H9 (cell line): ENCODE measurements around the gene EML5. TPM values are rescaled to one million over a fixed set of nuclear protein-coding genes. Genes with fewer than 3 reads are reported as not detected.

Experiments
- DNase-seq: peaks from one replicate; pipeline ENCODE4 v3.0.0-alpha.2; 2017
- H2AFZ ChIP-seq: one replicate; pipeline ENCODE4 v1.6.1; 2013; ENCODE audit warnings: mild to moderate bottlenecking, low read length, control low read depth, moderate library complexity
- H2AK5ac ChIP-seq: 2 replicates; pipeline ENCODE4 v1.6.1; 2013; ENCODE audit warnings: low read length, control low read depth, mixed read lengths; ENCODE audit not compliant: insufficient read length
- H2BK120ac ChIP-seq: one replicate; pipeline ENCODE4 v1.6.1; 2013; ENCODE audit warnings: low read depth, mild to moderate bottlenecking, low read length, control low read depth, inconsistent platforms; ENCODE audit not compliant: poor library complexity, severe bottlenecking
- H2BK12ac ChIP-seq: 2 replicates; pipeline ENCODE4 v1.6.1; 2013; ENCODE audit warnings: low read length, control low read depth, mixed read lengths, low read depth; ENCODE audit not compliant: insufficient read length
- H2BK15ac ChIP-seq: 2 replicates; pipeline ENCODE4 v1.6.1; 2013; ENCODE audit warnings: low read depth, low read length, control low read depth
- H2BK20ac ChIP-seq: one replicate; pipeline ENCODE4 v1.6.1; 2013; ENCODE audit warnings: low read depth, mild to moderate bottlenecking, low read length, control low read depth, inconsistent platforms; ENCODE audit not compliant: poor library complexity, severe bottlenecking
- H2BK5ac ChIP-seq: 2 replicates; pipeline ENCODE4 v1.6.1; 2013; ENCODE audit warnings: low read length, control low read depth, mixed read lengths; ENCODE audit not compliant: insufficient read length
- H3K14ac ChIP-seq: 2 replicates; pipeline ENCODE4 v1.6.1; 2013; ENCODE audit warnings: low read length, control low read depth; ENCODE audit not compliant: insufficient read depth
- H3K18ac ChIP-seq: 2 replicates; pipeline ENCODE4 v1.6.1; 2013; ENCODE audit warnings: low read depth, mild to moderate bottlenecking, mixed read lengths, low read length, control low read depth; ENCODE audit not compliant: insufficient read length
- H3K23ac ChIP-seq: 2 replicates; pipeline ENCODE4 v1.6.1; 2013; ENCODE audit warnings: low read length, control low read depth, mixed read lengths, low read depth; ENCODE audit not compliant: insufficient read length
- H3K23me2 ChIP-seq: 2 replicates; pipeline ENCODE4 v1.6.1; 2013; ENCODE audit warnings: low read depth, mild to moderate bottlenecking, mixed read lengths, low read length, control low read depth; ENCODE audit not compliant: insufficient read length, poor library complexity, severe bottlenecking
- H3K27ac ChIP-seq: 2 replicates; pipeline ENCODE4 v1.5.1; 2013; ENCODE audit warnings: low read length, control low read depth, mixed read lengths, low read depth; ENCODE audit not compliant: insufficient read length
- H3K27me3 ChIP-seq: 2 replicates; pipeline ENCODE4 v1.6.1; 2013; ENCODE audit warnings: low read length, control low read depth, inconsistent platforms; ENCODE audit not compliant: insufficient read depth
- H3K4ac ChIP-seq: 2 replicates; pipeline ENCODE4 v1.6.1; 2013; ENCODE audit warnings: low read depth, mild to moderate bottlenecking, control low read depth, inconsistent platforms, low read length, moderate library complexity
- H3K4me1 ChIP-seq: 2 replicates; pipeline ENCODE4 v1.6.1; 2013; ENCODE audit warnings: low read length, control low read depth, inconsistent platforms; ENCODE audit not compliant: insufficient read depth
- H3K4me2 ChIP-seq: 2 replicates; pipeline ENCODE4 v1.6.1; 2013; ENCODE audit warnings: low read length, control low read depth, mixed read lengths; ENCODE audit not compliant: insufficient read length, insufficient read depth
- H3K56ac ChIP-seq: 2 replicates; pipeline ENCODE4 v1.6.1; 2013; ENCODE audit warnings: low read depth, mild to moderate bottlenecking, mixed read lengths, low read length, control low read depth; ENCODE audit not compliant: insufficient read length
- H3K79me1 ChIP-seq: 2 replicates; pipeline ENCODE4 v1.6.1; 2013; ENCODE audit warnings: low read depth, mild to moderate bottlenecking, moderate library complexity, low read length, control low read depth, inconsistent platforms; ENCODE audit not compliant: insufficient read depth, poor library complexity, severe bottlenecking
- H3K79me2 ChIP-seq: 2 replicates; pipeline ENCODE4 v1.6.1; 2013; ENCODE audit warnings: low read length, control low read depth, inconsistent platforms; ENCODE audit not compliant: insufficient read depth
- H3K9ac ChIP-seq: 2 replicates; pipeline ENCODE4 v1.6.1; 2013; ENCODE audit warnings: low read length, control low read depth, mixed read lengths; ENCODE audit not compliant: insufficient read length; ENCODE audit errors: extremely low read depth
- H3K9me3 ChIP-seq: one replicate; pipeline ENCODE4 v1.6.1; 2013; ENCODE audit warnings: low read depth, low read length, inconsistent platforms; ENCODE audit not compliant: control insufficient read depth
- H3T11ph ChIP-seq: one replicate; pipeline ENCODE4 v1.6.1; 2013; ENCODE audit warnings: mild to moderate bottlenecking, low read length, control low read depth, inconsistent platforms
- H4K20me1 ChIP-seq: one replicate; pipeline ENCODE4 v1.6.1; 2013; ENCODE audit not compliant: control insufficient read depth, insufficient read length, insufficient read depth
- H4K5ac ChIP-seq: 2 replicates; pipeline ENCODE4 v1.6.1; 2013; ENCODE audit warnings: low read depth, mild to moderate bottlenecking, mixed read lengths, low read length, control low read depth; ENCODE audit not compliant: insufficient read length
- H4K8ac ChIP-seq: replicated peaks from 2 replicates; pipeline ENCODE4 v1.6.1; 2013; ENCODE audit warnings: low read length, control low read depth, mixed read lengths, low read depth; ENCODE audit not compliant: insufficient read length
- H4K91ac ChIP-seq: 2 replicates; pipeline ENCODE4 v1.6.1; 2013; ENCODE audit warnings: low read depth, mild to moderate bottlenecking, moderate library complexity, mixed read lengths, low read length, control low read depth; ENCODE audit not compliant: insufficient read length
- H3K27ac Mint-ChIP-seq, 3 experiments: 2 replicates in 2 of 3; 3 replicates in 1 of 3; pipeline ENCODE4 v1.8.0; 2020 to 2021; ENCODE audit warnings: mixed read lengths in 3 of 3, mild to moderate bottlenecking in 1 of 3, moderate library complexity in 1 of 3
- H3K27me3 Mint-ChIP-seq: 2 replicates; pipeline ENCODE4 v1.8.0; 2021; ENCODE audit warnings: low read depth, mild to moderate bottlenecking, moderate library complexity, mixed read lengths
- H3K36me3 Mint-ChIP-seq, 3 experiments: 2 replicates in 2 of 3; 3 replicates in 1 of 3; pipeline ENCODE4 v1.8.0; 2020 to 2021; ENCODE audit warnings: low read depth in 3 of 3, mixed read lengths in 3 of 3; ENCODE audit not compliant: insufficient read depth in 1 of 3
- H3K4me1 Mint-ChIP-seq, 2 experiments: 2 replicates each; pipeline ENCODE4 v1.8.0; 2020; ENCODE audit warnings: mixed read lengths in 2 of 2
- H3K4me3 Mint-ChIP-seq, 2 experiments: 2 replicates in 1 of 2; 3 replicates in 1 of 2; pipeline ENCODE4 v1.8.0; 2020 to 2021; ENCODE audit warnings: mild to moderate bottlenecking in 2 of 2, mixed read lengths in 2 of 2, moderate library complexity in 1 of 2
- H3K9me3 Mint-ChIP-seq, 2 experiments: 2 replicates in 1 of 2; 3 replicates in 1 of 2; pipeline ENCODE4 v1.8.0; 2020; ENCODE audit warnings: mild to moderate bottlenecking in 2 of 2, mixed read lengths in 2 of 2, moderate library complexity in 1 of 2
- WGBS: extraction: QIAGEN DNeasy Blood & Tissue Kit; methylation state at CpG from one replicate; pipeline ENCODE4 v1.1.7; 2013; ENCODE audit warnings: missing lambda C conversion rate, low lambda C conversion rate, mixed read lengths; ENCODE audit not compliant: insufficient read length; ENCODE audit errors: extremely low coverage; 5-methylcytosine and 5-hydroxymethylcytosine counted together
- total RNA-seq: library from RNA; stranded (reverse); gene quantifications from 2 replicates; pipeline ENCODE4 v1.2.1, GENCODE V29; 2021
- TF ChIP-seq, protein P1 (sequence below): fragments of 200-600 bp; sonication (generic); conservative IDR thresholded peaks from 3 replicates; pipeline ENCODE4 v1.8.0; 2021; ENCODE audit warnings: antibody characterized with exemption, mild to moderate bottlenecking

Gene EML5
- total RNA-seq, 1 experiment from 2014 or later = 0.81 TPM

- Histone ChIP-seq H4K5ac (no peak overlapping the region), H3K4ac (no peak overlapping the region), H3K4me1 (no peaks in the 10 kb centered on the region; the same call in none of the 2 replicates), H4K8ac (no peak overlapping the region), H3K23me2 (no peaks in the 10 kb centered on the region), H2AK5ac (no peak overlapping the region), H3K27me3 (no peaks in the 10 kb centered on the region), H3K4me2 (no peak overlapping the region), H3T11ph (no peak overlapping the region), H2BK15ac (no peak overlapping the region), H3K23ac (no peak overlapping the region), H2BK12ac (no peak overlapping the region), H3K9ac (no peak overlapping the region), H3K79me1 (no peaks in the 10 kb centered on the region), H2BK5ac (no peak overlapping the region), H3K9me3 (no peaks in the 10 kb centered on the region), H2AFZ (no peak overlapping the region), H4K20me1 (no peaks in the 10 kb centered on the region), H3K18ac (no peak overlapping the region), H3K56ac (no peak overlapping the region), H2BK20ac (no peak overlapping the region), H2BK120ac (no peak overlapping the region), H4K91ac (no peak overlapping the region), H3K79me2 (no peaks in the 10 kb centered on the region), H3K14ac (no peak overlapping the region), H3K27ac (no peak overlapping the region)
- H3K27me3 Mint-ChIP-seq = no peaks in the 10 kb centered on the region
- H3K9me3 Mint-ChIP-seq = peaks cover 0 to under 1% of the 10 kb centered on the region in 2 experiments; a peak in 1 of 5 replicates
- H3K27ac Mint-ChIP-seq = no peak overlapping the region
- no peak for DNase-seq
- TF ChIP-seq, protein P1, sequence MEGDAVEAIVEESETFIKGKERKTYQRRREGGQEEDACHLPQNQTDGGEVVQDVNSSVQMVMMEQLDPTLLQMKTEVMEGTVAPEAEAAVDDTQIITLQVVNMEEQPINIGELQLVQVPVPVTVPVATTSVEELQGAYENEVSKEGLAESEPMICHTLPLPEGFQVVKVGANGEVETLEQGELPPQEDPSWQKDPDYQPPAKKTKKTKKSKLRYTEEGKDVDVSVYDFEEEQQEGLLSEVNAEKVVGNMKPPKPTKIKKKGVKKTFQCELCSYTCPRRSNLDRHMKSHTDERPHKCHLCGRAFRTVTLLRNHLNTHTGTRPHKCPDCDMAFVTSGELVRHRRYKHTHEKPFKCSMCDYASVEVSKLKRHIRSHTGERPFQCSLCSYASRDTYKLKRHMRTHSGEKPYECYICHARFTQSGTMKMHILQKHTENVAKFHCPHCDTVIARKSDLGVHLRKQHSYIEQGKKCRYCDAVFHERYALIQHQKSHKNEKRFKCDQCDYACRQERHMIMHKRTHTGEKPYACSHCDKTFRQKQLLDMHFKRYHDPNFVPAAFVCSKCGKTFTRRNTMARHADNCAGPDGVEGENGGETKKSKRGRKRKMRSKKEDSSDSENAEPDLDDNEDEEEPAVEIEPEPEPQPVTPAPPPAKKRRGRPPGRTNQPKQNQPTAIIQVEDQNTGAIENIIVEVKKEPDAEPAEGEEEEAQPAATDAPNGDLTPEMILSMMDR = no peak
- WGBS = no CpG with 5 or more reads among the region's 4 CpGs
- peaks cover 8 to 10% of the 10 kb centered on the region in 2 experiments for H3K4me1 Mint-ChIP-seq
- no peak overlapping the region for H3K4me3 Mint-ChIP-seq
- peaks cover 34 to 59% (median 55%) of the 10 kb centered on the region in 3 experiments for H3K36me3 Mint-ChIP-seq
Measured at GRCh38 chr14:88612981-88613380, 179.8 kb downstream of the EML5 start.
